Measurements from ENCODE around the gene PTRH1. TPM values are rescaled to one million over a fixed set of nuclear protein-coding genes. Genes with fewer than 3 reads are reported as not detected.

PTRH1 gene
- polyA plus RNA-seq, 1 of the 3 experiments (the other 2 are of a cell fraction) = 42.2 TPM

DNA sequence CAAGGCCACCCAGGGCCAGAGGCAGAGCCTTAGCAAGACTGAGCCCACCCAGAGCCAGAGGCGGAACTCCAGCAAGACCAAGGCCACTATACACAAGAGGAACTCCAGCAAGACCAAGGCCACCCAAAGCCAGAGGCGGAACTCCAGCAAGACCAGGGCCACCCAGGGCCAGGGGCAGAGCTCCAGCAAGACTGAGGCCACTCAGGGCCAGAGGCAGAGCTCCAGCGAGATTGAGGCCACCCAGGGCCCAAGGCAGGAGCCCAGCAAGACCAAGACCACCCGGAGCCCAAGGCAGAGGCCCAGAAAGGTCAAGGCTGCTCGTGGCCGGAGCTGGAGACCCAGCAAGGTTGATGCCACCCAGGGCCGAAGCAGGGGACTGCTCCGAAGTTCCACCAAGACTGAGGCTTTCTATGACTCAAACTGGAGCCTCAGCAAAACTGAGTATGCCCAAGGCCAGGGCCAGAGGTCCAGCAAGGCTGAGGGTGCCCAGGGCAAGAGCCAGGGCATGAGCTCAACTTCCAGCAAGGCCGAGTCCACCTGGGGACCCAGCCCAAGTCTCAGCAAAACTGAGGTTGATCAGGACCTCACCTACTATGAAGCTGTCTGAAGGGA, 15.4 kb upstream of the PTRH1 start:
- no peak for TF ChIP-seq RAD21 (IDR thresholded peaks at IDR 0.05; ENCODE audit: low read length)
- TF ChIP-seq GABPA (IDR thresholded peaks at IDR 0.05; ENCODE audit: low read depth) = no peak
- TF ChIP-seq, protein P1, sequence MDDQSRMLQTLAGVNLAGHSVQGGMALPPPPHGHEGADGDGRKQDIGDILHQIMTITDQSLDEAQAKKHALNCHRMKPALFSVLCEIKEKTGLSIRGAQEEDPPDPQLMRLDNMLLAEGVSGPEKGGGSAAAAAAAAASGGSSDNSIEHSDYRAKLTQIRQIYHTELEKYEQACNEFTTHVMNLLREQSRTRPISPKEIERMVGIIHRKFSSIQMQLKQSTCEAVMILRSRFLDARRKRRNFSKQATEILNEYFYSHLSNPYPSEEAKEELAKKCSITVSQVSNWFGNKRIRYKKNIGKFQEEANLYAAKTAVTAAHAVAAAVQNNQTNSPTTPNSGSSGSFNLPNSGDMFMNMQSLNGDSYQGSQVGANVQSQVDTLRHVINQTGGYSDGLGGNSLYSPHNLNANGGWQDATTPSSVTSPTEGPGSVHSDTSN (IDR thresholded peaks at IDR 0.05) = no peak
- Histone ChIP-seq H3K27ac (ENCODE audit: low read depth in 2 of 2, low read length in 1 of 2) (no peak overlapping the region), H3K4me2 (no peak overlapping the region), H3K27me3 (ENCODE audit: insufficient read depth) (no peaks in the 10 kb centered on the region), H3F3A (replicated peaks; ENCODE audit: insufficient read depth) (peaks cover 2% of the 10 kb centered on the region), H2AFZ (ENCODE audit: low read depth) (no peak overlapping the region), H3K79me2 (ENCODE audit: insufficient read depth) (no peaks in the 10 kb centered on the region), H3K9me3 (no peaks in the 10 kb centered on the region), H4K20me1 (ENCODE audit: insufficient read depth) (no peaks in the 10 kb centered on the region), H3K4me1 (ENCODE audit: control insufficient read depth in 1 of 2, insufficient read depth in 2 of 2, low read depth in 1 of 2, low read length in 1 of 2) (peaks cover 5 to 11% of the 10 kb centered on the region in 2 experiments; a peak in 1 of 4 replicates), H3K36me3 (replicated peaks in 1 of 2; ENCODE audit: control insufficient read depth in 1 of 2, insufficient read depth in 2 of 2, low read length in 1 of 2) (peaks cover 0 to 3% of the 10 kb centered on the region in 2 experiments), H3K9me2 (no peaks in the 10 kb centered on the region), H3K9ac (no peak overlapping the region), H3K4me3 (ENCODE audit: low read depth in 2 of 2, low read length in 1 of 2) (no peak overlapping the region)
- no peak for DNase-seq
- ChIA-PET CTCF (interaction anchor here (0.7 to 10.7 kb wide), 5 partner anchors 47 to 227 kb away, joined by 3 to 226 read pairs (median 3); no protein-coding TSS in a partner anchor), POLR2A (no interaction called here)
- WGBS (ENCODE audit: low lambda C conversion rate) = 65% methylated on average over 4 of the region's 9 CpGs

DNA sequence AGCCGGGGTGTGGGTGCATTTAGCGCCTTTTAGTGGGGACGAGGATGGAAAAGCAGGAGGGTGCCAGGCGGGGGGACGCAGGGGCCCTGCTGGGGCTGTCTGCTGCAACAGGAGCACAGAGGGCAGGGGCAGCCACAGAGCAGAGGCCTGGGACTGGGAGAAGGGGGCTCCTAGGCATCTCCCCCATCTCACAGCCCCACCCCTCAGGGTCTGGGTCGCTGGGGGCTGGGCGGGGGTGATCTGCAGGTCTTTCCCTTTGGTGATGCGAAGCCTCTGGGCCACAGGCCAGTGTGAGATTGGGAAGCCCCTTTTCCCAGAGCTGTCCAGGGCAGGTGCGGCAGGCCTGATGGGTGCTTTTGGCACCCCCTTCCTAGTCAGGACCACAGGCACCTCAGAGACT, 14.8 kb upstream of the PTRH1 start:
- no peak overlapping the region for H2AFZ ChIP-seq (ENCODE audit: low read depth)
- H3K4me2 ChIP-seq = no peak overlapping the region
- no peaks in the 10 kb centered on the region for H3K9me3 ChIP-seq
- peaks cover 5 to 8% of the 10 kb centered on the region in 2 experiments; a peak in 1 of 4 replicates for H3K4me1 ChIP-seq (ENCODE audit: control insufficient read depth in 1 of 2, insufficient read depth in 2 of 2, low read depth in 1 of 2, low read length in 1 of 2)
- no peaks in the 10 kb centered on the region for H3K27me3 ChIP-seq (ENCODE audit: insufficient read depth)
- no peak for DNase-seq
- H3F3A ChIP-seq (replicated peaks; ENCODE audit: insufficient read depth) = peaks cover 2% of the 10 kb centered on the region
- H3K79me2 ChIP-seq (ENCODE audit: insufficient read depth) = no peaks in the 10 kb centered on the region
- no peaks in the 10 kb centered on the region for H4K20me1 ChIP-seq (ENCODE audit: insufficient read depth)
- H3K9ac ChIP-seq = no peak overlapping the region
- no peak overlapping the region for H3K4me3 ChIP-seq (ENCODE audit: low read depth in 2 of 2, low read length in 1 of 2)
- TF ChIP-seq RFX5 (IDR thresholded peaks at IDR 0.05; ENCODE audit: low read length) = no peak
- TF ChIP-seq RAD21 (IDR thresholded peaks at IDR 0.05; ENCODE audit: low read length) = no peak
- no peak for TF ChIP-seq RXRA (IDR thresholded peaks at IDR 0.05; ENCODE audit: borderline replicate concordance, low read depth)
- no peak for TF ChIP-seq TCF12 (IDR thresholded peaks at IDR 0.05)
- TF ChIP-seq, protein P2, sequence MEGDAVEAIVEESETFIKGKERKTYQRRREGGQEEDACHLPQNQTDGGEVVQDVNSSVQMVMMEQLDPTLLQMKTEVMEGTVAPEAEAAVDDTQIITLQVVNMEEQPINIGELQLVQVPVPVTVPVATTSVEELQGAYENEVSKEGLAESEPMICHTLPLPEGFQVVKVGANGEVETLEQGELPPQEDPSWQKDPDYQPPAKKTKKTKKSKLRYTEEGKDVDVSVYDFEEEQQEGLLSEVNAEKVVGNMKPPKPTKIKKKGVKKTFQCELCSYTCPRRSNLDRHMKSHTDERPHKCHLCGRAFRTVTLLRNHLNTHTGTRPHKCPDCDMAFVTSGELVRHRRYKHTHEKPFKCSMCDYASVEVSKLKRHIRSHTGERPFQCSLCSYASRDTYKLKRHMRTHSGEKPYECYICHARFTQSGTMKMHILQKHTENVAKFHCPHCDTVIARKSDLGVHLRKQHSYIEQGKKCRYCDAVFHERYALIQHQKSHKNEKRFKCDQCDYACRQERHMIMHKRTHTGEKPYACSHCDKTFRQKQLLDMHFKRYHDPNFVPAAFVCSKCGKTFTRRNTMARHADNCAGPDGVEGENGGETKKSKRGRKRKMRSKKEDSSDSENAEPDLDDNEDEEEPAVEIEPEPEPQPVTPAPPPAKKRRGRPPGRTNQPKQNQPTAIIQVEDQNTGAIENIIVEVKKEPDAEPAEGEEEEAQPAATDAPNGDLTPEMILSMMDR (IDR thresholded peaks at IDR 0.05) = no peak
- TF ChIP-seq EZH2phosphoT487 (IDR thresholded peaks at IDR 0.05; ENCODE audit: borderline replicate concordance, low read depth) = no peak
- no peak for TF ChIP-seq EP300 (IDR thresholded peaks at IDR 0.05; ENCODE audit: borderline replicate concordance in 1 of 2, low read depth in 1 of 2, low read length in 1 of 2)
- H3K27ac ChIP-seq (ENCODE audit: low read depth in 2 of 2, low read length in 1 of 2) = no peak overlapping the region
- 80% methylated on average over 7 of the region's 9 CpGs for WGBS (ENCODE audit: low lambda C conversion rate)
- ChIA-PET CTCF (interaction anchor here (1.6 to 10.7 kb wide), 3 partner anchors 73 to 191 kb away, joined by 3 to 226 read pairs (median 5); no protein-coding TSS in a partner anchor), POLR2A (interaction anchor here (0.8 kb wide), 1 partner anchor 14 kb away, joined by 3 read pairs; the partner anchor contains the start of genes PTRH1 and TTC16)
- H3K9me2 ChIP-seq = no peaks in the 10 kb centered on the region
- H3K36me3 ChIP-seq (replicated peaks in 1 of 2; ENCODE audit: control insufficient read depth in 1 of 2, insufficient read depth in 2 of 2, low read length in 1 of 2) = peaks cover 0 to 3% of the 10 kb centered on the region in 2 experiments
